ENCODE results near the gene APOBEC3C. TPM values are rescaled to one million over a fixed set of nuclear protein-coding genes. Genes with fewer than 3 reads are reported as not detected.
"Not testable (repeated sequence)": the region's sequence is repeated elsewhere in the genome, so short reads cannot be mapped to it uniquely, and the experiment has no call there.

The APOBEC3C gene
- total RNA-seq = 13.3 TPM
- long read RNA-seq, transcript APOBEC3C-201 (4 exons, 2,818 nt) = major isoform, 26 of 30 reads
- long read RNA-seq, partial matches to known transcripts = 4 of 30 reads
- long read RNA-seq, other reads (novel, unspliced or antisense) = 0 of 30 reads

DNA sequence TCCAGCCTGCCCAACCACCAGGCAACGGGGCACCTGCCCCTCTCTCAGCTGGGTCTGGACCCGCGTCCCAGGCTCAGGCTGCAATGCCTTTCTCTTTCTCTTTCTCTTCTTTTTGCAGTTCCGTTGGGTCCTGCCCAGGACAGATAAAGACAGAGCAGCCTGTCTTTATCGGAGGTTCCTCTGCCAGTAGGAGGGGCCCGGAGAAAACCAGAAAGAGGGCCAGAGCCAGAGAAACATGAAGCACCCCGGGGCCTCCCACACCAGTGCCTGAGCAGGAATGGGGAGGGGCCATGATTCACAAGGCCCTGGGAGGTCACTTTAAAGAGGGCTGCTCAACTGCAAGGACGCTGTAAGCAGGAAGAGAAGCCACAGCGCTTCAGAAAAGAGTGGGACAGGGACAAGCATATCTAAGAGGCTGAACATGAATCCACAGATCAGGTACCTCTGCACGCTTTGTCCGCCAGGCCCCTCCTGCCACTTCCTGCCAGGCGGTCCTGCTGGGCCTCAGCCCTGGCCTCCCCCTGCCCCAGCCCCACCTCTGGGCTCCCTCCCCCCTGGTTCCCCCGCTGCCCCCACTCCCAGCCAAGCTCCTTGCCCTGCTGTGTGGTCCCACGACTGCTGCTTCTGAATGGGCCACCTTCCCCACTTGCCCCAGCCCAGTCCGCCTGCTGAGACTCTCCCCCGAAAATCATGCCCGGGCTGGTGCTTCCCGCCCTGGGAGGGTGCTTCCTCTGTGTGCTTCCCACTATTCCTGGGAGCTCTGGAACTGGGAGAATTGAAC is at the start of gene APOBEC3C:
APOBEC3C (plus strand) TSS at position 316 of the 781 bp plus-strand sequence; CDS start at position 422, 106 bp downstream.
- peak; percentile 92 for DNase-seq (ENCODE audit: low spot score)

DNA sequence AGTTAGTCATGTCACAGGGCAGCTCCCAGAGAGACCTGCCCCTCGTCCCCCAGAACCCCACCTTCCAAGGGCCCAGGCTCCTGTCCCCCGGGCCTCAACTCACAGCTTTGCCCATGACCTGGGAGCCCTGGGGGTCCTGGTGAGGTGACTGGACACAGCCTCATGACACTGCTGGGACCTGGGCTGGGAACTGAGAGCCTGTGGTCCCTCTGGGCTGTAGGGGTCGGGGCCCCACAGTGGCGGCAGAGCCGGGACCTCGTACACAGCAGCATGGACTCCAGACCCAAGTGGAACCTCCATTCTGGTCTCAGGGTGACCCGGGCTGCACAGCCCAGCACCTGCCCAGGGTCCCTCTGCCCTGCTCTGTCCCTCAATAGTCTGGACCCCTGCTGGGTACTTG is 49.8 kb upstream of the APOBEC3C start:
- no peak for DNase-seq (ENCODE audit: low spot score)

DNA sequence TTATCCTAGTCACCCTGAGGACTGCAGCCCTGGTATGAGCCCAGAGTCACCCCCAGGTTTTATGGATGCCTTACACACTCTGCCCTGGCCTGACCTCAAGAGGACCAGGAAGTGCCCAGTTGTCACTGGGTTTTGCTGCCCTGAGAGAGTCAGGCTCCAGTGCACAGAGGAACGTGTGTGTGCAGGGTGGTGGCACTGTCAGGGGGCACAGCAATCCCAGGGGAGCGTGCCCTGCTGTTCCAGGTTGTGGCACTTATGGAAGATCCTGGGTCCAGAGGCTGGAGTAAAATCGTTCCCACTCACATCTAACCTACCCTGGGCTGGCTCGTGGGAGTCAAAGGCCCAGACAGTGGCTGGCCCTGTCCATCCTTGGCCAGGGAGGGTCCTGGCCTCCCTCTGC is 49.1 kb upstream of the APOBEC3C start:
- no peak for DNase-seq (ENCODE audit: low spot score)

- DNase-seq (ENCODE audit: low spot score) = no peak
Observed at GRCh38 chr22:38965614-38966379, 48.3 kb upstream of the APOBEC3C start.

GRCh38 chr22:38966380-38966702 is 47.7 kb upstream of the APOBEC3C start:
- DNase-seq (ENCODE audit: low spot score) = no peak

- DNase-seq (ENCODE audit: low spot score) = no peak
Observed at GRCh38 chr22:38966942-38967341, 47.1 kb upstream of the APOBEC3C start.

DNA sequence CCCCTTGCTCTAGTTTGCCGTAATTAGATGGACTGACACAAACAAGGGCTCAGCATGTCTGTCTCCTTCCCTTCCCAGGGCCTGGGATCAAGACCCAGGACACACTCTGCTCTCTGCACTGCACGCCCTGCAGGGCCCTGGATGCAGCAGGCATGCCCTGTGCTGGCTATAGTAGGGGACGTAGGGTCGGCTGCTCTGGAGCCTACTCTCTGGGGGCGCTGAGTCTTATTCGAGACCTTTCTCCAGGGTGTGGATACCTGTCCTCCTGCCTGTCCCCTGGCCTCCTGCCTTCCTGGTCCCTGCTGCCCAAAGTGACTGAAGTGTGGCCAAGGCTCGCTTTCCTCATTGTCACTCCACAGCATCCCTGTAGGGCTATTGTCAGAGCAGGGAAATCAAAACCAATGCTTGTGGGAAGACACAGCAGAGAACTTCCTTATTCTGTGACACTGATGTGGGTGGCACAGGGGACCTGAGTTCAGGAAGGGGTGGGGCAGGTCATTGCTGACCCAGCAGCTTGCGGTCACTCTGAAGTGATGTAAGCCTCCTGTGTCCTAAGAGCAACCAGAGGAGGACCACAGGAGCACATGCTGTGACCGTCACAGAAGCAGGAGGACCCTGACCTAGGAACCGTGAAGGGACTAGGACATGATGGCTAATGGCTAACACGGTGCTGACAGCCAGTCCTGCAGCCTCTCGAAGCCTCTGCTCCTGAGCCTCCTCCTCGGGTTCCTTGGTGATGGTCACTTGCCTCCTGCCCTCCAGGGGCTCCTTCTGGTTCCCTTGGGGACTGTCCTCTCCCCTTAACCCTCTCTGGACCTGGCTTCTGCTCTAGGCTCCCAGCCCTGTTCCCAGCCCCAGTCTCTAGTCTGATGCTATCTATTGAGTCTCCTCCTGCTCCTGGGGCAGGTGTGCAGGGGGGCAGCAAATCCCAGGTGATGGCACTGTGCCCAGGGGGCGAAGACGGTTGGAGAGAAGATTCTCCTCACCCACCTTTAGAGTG is 46.3 kb upstream of the APOBEC3C start:
- DNase-seq (ENCODE audit: low spot score) = no peak

DNA sequence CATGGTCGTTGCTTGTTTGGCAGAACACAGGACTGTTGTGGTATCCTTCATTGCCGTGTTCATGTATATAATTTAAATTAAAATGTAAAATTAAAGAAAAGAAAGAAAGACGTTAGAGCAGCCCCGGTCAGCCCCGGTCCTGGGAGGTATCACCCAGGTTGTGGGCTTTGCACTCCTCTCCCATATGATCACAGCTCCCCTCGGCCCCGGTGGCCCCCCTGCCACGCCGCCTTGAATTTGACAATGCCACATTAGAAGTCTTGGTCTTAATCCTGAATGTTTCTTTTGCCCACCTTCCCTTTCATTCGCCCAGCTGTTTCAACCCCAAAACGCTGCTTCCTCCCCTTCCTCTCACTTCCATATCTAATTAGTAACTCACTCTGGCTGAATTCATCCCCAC is 45.3 kb upstream of the APOBEC3C start:
- no peak for DNase-seq (ENCODE audit: low spot score)

DNA sequence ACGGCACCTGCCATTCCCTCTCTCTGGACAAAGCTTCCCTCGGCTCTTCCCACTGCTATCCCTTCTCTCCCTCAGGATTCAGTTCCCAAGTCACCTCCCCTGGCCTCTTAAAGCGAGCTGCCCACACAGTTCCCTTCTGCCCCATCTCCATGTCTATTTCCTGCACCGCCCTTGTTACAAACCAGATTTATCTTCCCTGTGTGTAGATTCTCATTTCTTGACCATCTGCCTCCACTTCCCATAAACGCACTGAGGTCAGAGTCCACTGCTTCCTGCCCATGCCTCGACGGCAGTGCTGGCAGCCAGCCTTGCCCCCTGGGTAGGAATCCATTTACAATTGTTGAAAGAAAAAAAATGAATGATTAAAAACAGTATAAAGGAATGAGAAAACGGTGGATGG is 43.5 kb upstream of the APOBEC3C start:
- DNase-seq (ENCODE audit: low spot score) = no peak

- no peak for DNase-seq (ENCODE audit: low spot score)
Observed at GRCh38 chr22:38971202-38971601, 42.9 kb upstream of the APOBEC3C start.

DNA sequence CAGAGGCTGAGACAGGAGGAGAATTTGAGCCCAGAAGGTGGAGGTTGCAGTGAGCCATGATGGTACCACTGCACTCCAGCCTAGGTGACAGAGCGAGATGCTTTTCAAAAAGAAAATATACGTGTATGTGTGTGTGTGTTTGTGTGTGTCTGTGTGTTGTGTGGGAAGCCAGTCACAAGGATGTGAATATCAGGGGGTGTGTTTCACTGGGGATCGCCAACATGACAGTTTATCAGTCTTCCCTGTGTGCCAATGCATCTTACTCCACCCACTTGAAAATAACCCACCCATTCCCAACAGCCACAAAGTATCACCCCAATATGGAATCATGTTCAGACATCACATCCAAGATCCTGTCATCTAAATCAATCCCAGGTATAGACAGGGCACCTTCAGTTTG is 42.3 kb upstream of the APOBEC3C start:
- no peak for DNase-seq (ENCODE audit: low spot score)

- no peak for DNase-seq (ENCODE audit: low spot score)
Observed at GRCh38 chr22:38972558-38972957, 41.5 kb upstream of the APOBEC3C start.

GRCh38 chr22:38973289-38974169 is 40.5 kb upstream of the APOBEC3C start:
- no peak for DNase-seq (ENCODE audit: low spot score)

DNA sequence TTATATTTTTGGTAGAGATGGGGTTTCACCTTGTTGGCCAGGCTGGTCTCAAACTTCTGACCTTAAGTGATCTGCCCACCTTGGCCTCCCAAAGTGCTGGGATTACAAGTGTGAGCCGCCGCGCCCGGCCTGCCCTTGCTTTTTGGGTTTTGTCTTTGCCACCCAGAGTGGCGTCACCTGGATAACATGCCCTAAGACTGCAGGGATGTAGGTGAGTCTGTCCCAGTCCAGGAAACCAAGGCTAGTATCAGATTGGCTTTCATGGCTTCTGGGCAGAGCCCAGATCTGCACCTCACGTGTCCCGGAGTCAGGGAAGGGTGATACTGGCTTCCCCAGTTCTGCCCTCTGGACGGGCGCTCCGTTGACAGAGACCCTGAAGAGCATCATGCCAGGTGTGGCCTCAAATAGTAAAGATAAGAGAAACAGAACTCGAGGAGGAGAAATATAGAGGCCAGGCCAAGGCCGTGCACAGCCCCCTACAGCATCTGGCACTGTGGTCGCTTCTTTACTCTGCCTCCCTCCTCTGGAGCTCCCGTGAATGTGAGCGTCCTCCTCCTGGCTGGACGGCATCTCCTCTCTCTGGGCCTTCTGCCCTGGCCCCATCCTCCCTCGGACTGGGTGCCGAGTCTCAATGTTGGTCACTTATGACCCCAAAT is 39.8 kb upstream of the APOBEC3C start:
- no peak for DNase-seq (ENCODE audit: low spot score)

DNA sequence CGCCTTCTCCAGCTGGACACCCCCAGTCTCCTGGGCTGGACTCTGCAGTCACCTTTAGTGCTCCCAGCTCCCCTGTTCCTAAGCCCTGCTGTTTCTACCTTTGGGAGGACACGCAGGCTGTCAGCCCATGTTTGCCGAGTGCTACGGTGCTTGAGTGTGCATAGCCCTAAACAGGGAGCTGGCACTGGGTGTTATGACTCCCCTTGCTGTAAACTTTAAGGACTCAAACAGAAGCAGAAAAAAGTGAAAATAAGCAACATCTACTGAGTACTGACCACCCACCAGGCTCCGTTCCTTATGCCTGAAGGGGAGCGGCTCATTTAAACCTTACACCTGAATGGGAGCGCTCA is 39.3 kb upstream of the APOBEC3C start:
- no peak for DNase-seq (ENCODE audit: low spot score)

- not testable (repeated sequence) for DNase-seq (ENCODE audit: low spot score)
Observed at GRCh38 chr22:38977289-38977688, 36.8 kb upstream of the APOBEC3C start.

- DNase-seq (ENCODE audit: low spot score) = not testable (repeated sequence)
Observed at GRCh38 chr22:38980587-38980986, 33.5 kb upstream of the APOBEC3C start.

- no peak for DNase-seq (ENCODE audit: low spot score)
Observed at GRCh38 chr22:38981005-38981991, 32.8 kb upstream of the APOBEC3C start.
